Measurements from ENCODE around the gene FAM228B.
"Not testable (repeated sequence)": the region's sequence is repeated elsewhere in the genome, so short reads cannot be mapped to it uniquely, and the experiment has no call there.

Gene FAM228B

GRCh38 chr2:24102677-24103076 lies 20.6 kb upstream of the FAM228B start:
- DNase-seq (ENCODE audit: low read depth in 2 of 2) = no peak

GRCh38 chr2:24104110-24104650 lies 19.1 kb upstream of the FAM228B start:
- no peak for DNase-seq (ENCODE audit: low read depth in 2 of 2)

GRCh38 chr2:24104906-24105305 lies 18.4 kb upstream of the FAM228B start:
- DNase-seq (ENCODE audit: low read depth in 2 of 2) = no peak

GRCh38 chr2:24105816-24106215 lies 17.5 kb upstream of the FAM228B start:
- no peak for DNase-seq (ENCODE audit: low read depth in 2 of 2)

GRCh38 chr2:24106786-24107185 lies 16.5 kb upstream of the FAM228B start:
- no peak for DNase-seq (ENCODE audit: low read depth in 2 of 2)

- no peak for DNase-seq (ENCODE audit: low read depth in 2 of 2)
Measured at GRCh38 chr2:24107336-24107735, 15.9 kb upstream of the FAM228B start.

- not testable (repeated sequence) for DNase-seq (ENCODE audit: low read depth in 2 of 2)
Measured at GRCh38 chr2:24109431-24109830, 13.8 kb upstream of the FAM228B start.

- DNase-seq (ENCODE audit: low read depth in 2 of 2) = no peak
Measured at GRCh38 chr2:24110660-24111303, 12.5 kb upstream of the FAM228B start.

GRCh38 chr2:24111407-24111901 lies 11.8 kb upstream of the FAM228B start:
- no peak for DNase-seq (ENCODE audit: low read depth in 2 of 2)

- DNase-seq (ENCODE audit: low read depth in 2 of 2) = no peak
Measured at GRCh38 chr2:24115057-24115456, 8.2 kb upstream of the FAM228B start.

GRCh38 chr2:24117902-24118301 lies 5.4 kb upstream of the FAM228B start:
- DNase-seq (ENCODE audit: low read depth in 2 of 2) = no peak

GRCh38 chr2:24121066-24121465 lies 2.2 kb upstream of the FAM228B start:
- no peak for DNase-seq (ENCODE audit: low read depth in 2 of 2)

- DNase-seq (ENCODE audit: low read depth in 2 of 2) = no peak
Measured at GRCh38 chr2:24121469-24121868, 1.8 kb upstream of the FAM228B start.

- DNase-seq (ENCODE audit: low read depth in 2 of 2) = no peak
Measured at GRCh38 chr2:24122366-24123194, 689 bp upstream of the FAM228B start.

- DNase-seq (ENCODE audit: low read depth in 2 of 2) = no peak
Measured at GRCh38 chr2:24123922-24124580, 782 bp downstream of the FAM228B start.

GRCh38 chr2:24125956-24126355 lies 2.7 kb downstream of the FAM228B start:
- no peak for DNase-seq (ENCODE audit: low read depth in 2 of 2)

- DNase-seq (ENCODE audit: low read depth in 2 of 2) = no peak
Measured at GRCh38 chr2:24132543-24132942, 9.3 kb downstream of the FAM228B start.

- not testable (repeated sequence) for DNase-seq (ENCODE audit: low read depth in 2 of 2)
Measured at GRCh38 chr2:24140305-24140704, 17.0 kb downstream of the FAM228B start.

GRCh38 chr2:24147364-24147763 lies 24.1 kb downstream of the FAM228B start:
- no peak for DNase-seq (ENCODE audit: low read depth in 2 of 2)

- no peak for DNase-seq (ENCODE audit: low read depth in 2 of 2)
Measured at GRCh38 chr2:24152413-24153197, 29.3 kb downstream of the FAM228B start.

GRCh38 chr2:24153478-24153877 lies 30.2 kb downstream of the FAM228B start:
- DNase-seq (ENCODE audit: low read depth in 2 of 2) = no peak

Data from stimulated activated CD8-positive, alpha-beta memory T cell treated with anti-CD3 and anti-CD28 coated beads, Interleukin-2, amount 100 ng/mL, for 48 hours (primary cell).